Dermis microvascular lymphatic vessel endothelial cell (primary cell): Measurements from ENCODE around the gene QRICH2. TPM values are rescaled to one million over a fixed set of nuclear protein-coding genes. Genes with fewer than 3 reads are reported as not detected.
A peak's percentile ranks its signal among the peaks of the same experiment; 100 is the strongest.
"Not testable (repeated sequence)": the region's sequence is repeated elsewhere in the genome, so short reads cannot be mapped to it uniquely, and the experiment has no call there.

Experiments
- DNase-seq, 2 donors: peaks; one replicate each; pipeline versions ENCODE4 v3.0.0 to v3.0.0-alpha.2; 2010; ENCODE audit warnings: low read depth in 2 of 2
- total RNA-seq: library from RNA; depleted of rRNA; stranded (reverse); fragments of >200 nt; gene quantifications from 2 replicates; pipeline ENCODE4 v1.2.1, GENCODE V29; 2014

QRICH2 gene
- total RNA-seq, 1 donor from 2014 or later, result 5.6 TPM

DNA sequence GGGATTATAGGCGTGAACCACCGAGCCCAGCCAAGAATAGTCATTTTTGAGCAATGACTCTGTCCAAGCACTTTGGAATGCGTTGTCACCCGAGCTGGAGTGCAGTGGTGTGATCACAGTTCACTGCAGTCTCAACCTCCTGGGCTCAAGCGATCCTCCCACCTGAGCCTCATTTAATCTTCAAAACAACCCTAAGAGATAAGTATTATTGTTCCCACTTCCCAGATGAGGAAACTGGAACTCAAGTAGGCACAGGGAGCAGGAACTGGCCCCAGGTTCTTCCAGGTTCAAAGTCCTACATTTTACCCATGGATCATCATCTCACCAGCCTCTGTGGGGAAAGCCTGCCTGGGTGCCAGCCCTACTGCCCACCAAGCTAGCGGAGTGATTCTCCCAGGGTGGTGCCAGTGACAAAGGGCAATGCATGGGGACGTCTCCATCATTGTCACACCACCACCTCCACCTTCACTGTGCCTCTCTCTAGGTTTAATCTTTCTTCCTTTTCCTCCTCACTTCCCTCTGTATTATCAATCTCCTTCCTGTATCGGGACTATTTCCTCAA lies 56.5 kb downstream of the QRICH2 start:
- DNase-seq, result no peak

- no peak for DNase-seq
Measured at GRCh38 chr17:76250141-76250540, 57.9 kb downstream of the QRICH2 start.

- peak in 1 of 2 donors; percentile 40 for DNase-seq
Measured at GRCh38 chr17:76248013-76248782, 59.9 kb downstream of the QRICH2 start.

DNA sequence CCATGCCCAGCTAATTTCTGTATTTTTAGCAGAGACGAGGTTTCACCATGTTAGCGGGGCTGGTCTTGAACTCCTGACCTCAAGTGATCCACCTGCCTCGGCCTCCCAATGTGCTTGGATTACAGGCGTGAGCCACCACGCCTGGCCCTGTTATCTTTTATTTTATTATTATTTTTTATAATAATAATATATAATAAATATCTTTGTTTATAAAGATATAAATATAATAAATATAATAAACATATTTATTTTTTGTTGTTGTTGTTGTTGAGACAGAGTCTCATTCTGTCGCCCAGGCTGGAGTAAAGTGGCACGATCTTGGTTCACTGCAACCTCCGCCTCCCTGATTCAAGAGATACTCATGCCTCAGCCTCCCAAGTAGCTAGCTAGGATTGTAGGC lies 60.8 kb downstream of the QRICH2 start:
- no peak for DNase-seq

DNA sequence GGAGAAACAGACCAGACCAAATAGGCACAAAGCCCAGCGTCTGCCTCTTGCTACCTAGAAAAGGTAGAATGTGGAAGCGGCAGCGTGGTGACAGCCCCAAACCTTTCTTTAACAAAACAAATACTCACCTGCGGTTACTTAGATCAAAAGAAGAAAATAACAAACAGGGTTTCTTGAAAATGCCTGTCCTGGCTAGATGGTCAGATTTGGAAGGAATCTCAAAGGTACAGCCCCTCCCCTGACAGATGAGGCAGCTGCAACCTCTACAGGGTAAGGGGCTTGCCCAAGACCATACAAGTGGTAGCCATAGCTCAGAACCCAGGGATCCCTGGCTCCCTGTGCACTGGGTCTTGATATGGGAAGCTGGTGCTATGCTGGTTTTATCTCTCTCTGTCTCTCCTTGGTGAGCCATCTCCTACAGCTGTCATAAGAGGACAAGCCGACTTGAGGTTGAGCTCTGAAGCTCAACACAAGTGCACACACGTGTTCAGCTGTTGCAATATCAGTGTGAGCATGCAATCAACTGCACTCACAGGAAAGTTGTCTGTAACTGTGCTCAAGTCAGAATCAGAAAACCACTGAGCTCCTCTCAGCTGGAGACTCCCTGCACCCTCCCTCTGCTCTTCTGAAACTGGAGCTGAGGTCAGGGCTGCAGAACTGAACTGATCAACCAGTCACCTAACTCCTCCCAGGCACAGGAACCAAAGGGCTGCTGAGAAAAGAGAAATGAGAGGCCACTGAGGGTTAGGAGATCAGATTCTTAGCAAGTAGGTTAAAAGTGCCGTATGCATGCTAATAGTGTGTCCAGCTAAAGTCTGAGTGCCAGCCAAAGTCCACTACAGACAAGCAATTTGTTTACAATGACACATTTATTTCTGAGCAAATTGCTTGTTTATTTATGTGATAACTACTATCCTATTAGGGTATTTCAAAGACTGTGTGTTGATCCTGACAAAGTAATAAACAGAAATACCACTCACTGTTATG lies 61.7 kb downstream of the QRICH2 start:
- DNase-seq, result no peak

- DNase-seq, result not testable (repeated sequence)
Measured at GRCh38 chr17:76244721-76245120, 63.4 kb downstream of the QRICH2 start.

DNA sequence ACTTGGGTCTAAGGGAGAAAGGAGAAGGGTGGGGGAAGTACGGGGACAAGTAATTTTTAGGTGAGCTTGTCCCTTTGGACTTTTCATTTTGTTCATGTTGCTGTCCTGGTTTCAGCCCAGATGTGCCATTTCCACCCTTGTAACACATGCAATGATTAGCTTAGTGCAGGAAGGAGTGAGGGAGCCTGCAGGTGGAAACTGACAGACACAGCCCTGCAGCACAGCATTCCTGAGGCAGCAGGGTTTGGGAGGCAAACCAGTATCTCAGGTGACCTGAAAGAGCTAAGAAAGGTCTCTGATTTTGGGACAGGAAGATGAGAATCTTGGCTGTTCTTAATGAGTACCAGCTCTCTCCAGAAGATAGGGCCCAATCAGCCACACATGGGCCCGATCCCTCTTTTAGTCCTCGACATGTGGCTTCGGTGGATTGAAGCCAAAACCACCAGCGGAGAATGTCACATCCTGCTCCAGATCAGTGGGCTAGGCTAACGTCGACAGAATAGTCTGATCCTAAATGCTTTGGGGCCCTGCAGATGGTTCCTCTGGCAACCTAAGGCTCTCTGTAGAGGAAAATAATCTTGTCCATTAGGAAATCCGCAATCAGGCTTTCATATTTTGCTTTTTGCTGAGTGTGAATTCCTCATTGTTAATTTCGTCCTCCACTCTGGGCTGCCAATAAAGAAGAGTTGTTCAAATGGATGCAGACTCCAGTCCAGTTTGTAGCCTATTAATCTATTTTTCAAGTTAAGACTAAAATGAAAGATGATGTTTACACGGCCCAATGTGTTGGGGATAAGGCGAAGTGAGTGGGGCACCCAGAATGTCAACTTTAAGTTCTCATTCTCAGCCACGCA lies 64.0 kb downstream of the QRICH2 start:
- no peak for DNase-seq

GRCh38 chr17:76241691-76242255 lies 66.3 kb downstream of the QRICH2 start:
- no peak for DNase-seq

GRCh38 chr17:76241204-76241538 lies 66.9 kb downstream of the QRICH2 start:
- no peak for DNase-seq

GRCh38 chr17:76240461-76241203 lies 67.4 kb downstream of the QRICH2 start, which contains the start of gene RNF157:
Gene RNF157, minus strand, starts transcription at chr17:76240493. Its CDS starts 253 bp downstream, at chr17:76240240.
- peak in 1 of 2 donors; percentile 69 for DNase-seq

DNA sequence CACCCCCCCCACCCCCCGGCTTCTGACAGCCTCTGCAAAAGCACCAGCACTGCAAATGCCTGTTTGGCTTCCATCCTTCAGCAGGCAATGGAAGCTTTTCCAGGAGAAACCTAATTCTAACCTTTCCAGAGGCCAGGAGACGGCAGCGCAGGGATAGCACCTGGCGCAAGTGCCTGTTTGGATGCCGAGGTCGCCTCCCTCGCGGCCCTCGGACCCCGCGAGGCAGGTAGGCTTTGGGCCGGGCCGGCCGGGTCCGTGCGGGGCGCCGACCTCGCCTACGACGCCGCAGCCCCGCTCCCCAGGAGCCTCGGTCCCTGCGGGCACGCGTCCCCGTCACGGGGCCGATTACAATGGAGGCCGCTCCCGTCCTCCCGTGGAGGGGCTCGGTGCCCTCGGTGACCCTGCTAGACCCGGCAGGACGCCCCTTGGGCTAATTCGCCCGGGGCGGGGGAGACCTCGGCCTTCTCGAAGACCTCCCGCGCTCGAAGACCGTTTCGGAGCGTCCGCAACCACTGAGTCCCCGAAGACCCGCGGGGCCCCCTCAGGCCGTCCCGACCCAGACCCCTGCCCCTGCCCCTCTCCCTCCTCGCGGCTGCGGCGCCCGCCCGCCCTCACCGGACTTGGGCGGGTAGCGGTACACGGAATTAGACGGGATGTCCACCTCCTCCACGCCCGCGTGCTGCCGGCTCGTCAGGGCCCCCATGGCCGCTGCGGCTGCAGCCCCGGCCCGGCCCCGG lies 68.4 kb downstream of the QRICH2 start:
- no peak for DNase-seq

- DNase-seq, result no peak
Measured at GRCh38 chr17:76238847-76239537, 69.1 kb downstream of the QRICH2 start.

- no peak for DNase-seq
Measured at GRCh38 chr17:76237859-76238313, 70.2 kb downstream of the QRICH2 start.

DNA sequence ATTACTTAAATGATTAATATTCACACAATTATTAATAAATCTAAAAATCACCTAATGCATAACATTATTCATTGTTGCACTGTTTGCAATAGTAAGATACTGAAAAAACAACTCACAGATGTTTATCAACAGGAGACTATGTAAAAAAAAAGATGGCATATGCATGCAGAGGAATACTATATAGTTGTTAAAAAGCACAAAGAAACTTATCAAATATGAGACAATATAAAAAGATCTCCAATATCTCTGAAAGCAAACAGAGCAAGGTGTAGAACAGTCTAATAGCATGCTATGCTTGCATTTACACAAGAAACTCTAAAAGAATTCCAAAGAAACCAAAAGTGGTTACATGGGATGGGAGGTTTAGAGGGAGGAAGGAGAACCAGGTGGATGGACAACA lies 71.5 kb downstream of the QRICH2 start:
- DNase-seq, result no peak

GRCh38 chr17:76235883-76236282 lies 72.2 kb downstream of the QRICH2 start:
- no peak for DNase-seq

DNA sequence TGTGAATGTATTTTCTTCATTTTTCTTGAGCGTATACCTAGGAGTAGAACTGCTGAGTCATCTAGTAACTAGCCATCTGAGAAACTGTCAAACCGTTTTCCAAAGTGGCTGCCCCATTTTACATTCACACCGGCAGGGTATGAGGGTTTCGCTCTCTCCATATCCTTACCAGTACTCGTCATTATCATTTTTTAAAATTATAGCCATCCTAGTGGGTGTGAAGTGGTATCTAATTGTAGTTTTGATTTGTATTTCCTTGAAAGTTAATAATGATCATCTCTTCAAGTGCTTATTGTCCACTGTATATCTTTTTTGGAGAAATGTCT lies 73.8 kb downstream of the QRICH2 start:
- DNase-seq, result no peak

- no peak for DNase-seq
Measured at GRCh38 chr17:76233588-76234353, 74.3 kb downstream of the QRICH2 start.

DNA sequence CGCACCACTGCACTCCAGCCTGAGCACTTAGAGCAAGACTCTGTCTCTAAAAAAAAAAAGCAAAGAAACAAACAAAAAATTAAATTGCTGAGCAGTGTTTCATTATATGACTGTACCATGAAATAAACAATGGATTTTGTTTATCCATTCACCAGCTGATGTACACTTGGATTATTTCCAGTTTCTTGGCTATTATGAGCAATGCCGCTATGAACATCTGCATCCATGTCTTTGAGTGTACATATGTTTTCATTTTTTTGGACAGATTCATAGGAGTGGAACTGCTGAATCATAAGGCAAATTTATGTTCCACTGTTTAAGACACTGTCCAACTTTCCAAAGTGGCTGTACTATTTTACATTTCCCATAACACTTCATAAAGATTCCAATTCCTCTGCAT lies 75.7 kb downstream of the QRICH2 start:
- DNase-seq, result peak in 1 of 2 donors; percentile 26
